Measurements from ENCODE around the gene BAIAP2L1.
A peak's percentile ranks its signal among the peaks of the same experiment; 100 is the strongest.

BAIAP2L1 gene

DNA sequence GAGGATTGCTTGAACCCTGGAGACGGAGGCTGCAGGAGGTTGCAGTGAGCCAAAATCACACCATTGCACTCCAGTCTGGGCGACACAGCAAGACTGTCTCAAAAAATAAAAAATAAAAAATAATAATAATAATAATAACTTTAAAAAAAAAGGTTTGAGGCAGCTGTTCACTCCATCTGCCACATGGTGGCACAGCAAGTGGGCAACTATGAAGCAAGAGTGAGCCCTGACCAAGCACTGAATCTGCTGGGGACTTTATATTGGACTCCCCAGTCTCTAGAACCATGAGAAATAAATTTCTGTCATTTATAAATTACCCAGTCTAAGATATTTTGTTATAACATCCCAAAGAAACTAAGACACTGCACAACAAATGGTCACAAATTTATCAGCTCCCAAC is 134.1 kb downstream of the BAIAP2L1 start:
- Histone ChIP-seq H3K9me3 (ENCODE audit: control insufficient read depth, low read length) (no peaks in the 10 kb centered on the region), H2AK5ac (ENCODE audit: low read length, severe bottlenecking) (no peak overlapping the region), H2BK12ac (ENCODE audit: low read length in 2 of 2) (no peak overlapping the region), H3K4me2 (ENCODE audit: low read length, poor library complexity, severe bottlenecking) (no peak overlapping the region), H3K14ac (ENCODE audit: low read length in 2 of 2) (no peak overlapping the region), H2AFZ (ENCODE audit: low read depth, low read length) (no peak overlapping the region), H3K9ac (ENCODE audit: low read length) (no peak overlapping the region), H2BK15ac (ENCODE audit: low read depth, poor library complexity, severe bottlenecking) (no peak overlapping the region), H2BK120ac (ENCODE audit: low read depth, low read length) (no peak overlapping the region), H3K4me3 (ENCODE audit: insufficient read depth in 1 of 2, low read depth in 1 of 2, low read length in 2 of 2) (no peak overlapping the region), H3K27me3 (ENCODE audit: control insufficient read depth in 1 of 2, insufficient read depth in 1 of 2, low read length in 2 of 2) (no peaks in the 10 kb centered on the region), H4K8ac (ENCODE audit: low read length) (no peak overlapping the region), H3K18ac (ENCODE audit: low read depth in 1 of 2, low read length in 2 of 2) (no peak overlapping the region), H3K27ac (ENCODE audit: low read length, poor library complexity, severe bottlenecking) (peak overlapping the region; percentile 19), H3K79me1 (replicated peaks; ENCODE audit: low read length, poor library complexity, severe bottlenecking) (peaks cover 8% of the 10 kb centered on the region), H3K4ac (ENCODE audit: low read depth in 1 of 2, low read length in 2 of 2) (no peak overlapping the region), H3K36me3 (ENCODE audit: control insufficient read depth in 1 of 2, insufficient read depth in 2 of 2, low read depth in 1 of 2, low read length in 2 of 2) (peaks cover under 1 to 3% of the 10 kb centered on the region in 2 experiments), H3K23ac (ENCODE audit: low read length in 2 of 2) (no peak overlapping the region), H3K4me1 (ENCODE audit: control insufficient read depth, insufficient read depth, low read depth, low read length) (peaks cover 3% of the 10 kb centered on the region), H4K91ac (ENCODE audit: low read length) (no peak overlapping the region), H2BK5ac (ENCODE audit: low read depth, low read length, poor library complexity, severe bottlenecking) (no peak overlapping the region)
- DNase-seq, result peak; percentile 39
- WGBS, result no CpG with 5 or more reads among the region's 2 CpGs

GRCh38 chr7:98265841-98266271 is 135.0 kb downstream of the BAIAP2L1 start:
- DNase-seq, result peak; percentile 72
- Histone ChIP-seq H2BK15ac (ENCODE audit: low read depth, poor library complexity, severe bottlenecking) (no peak overlapping the region), H3K23ac (ENCODE audit: low read length in 2 of 2) (no peak overlapping the region), H3K9ac (ENCODE audit: low read length) (no peak overlapping the region), H3K4me3 (ENCODE audit: insufficient read depth in 1 of 2, low read depth in 1 of 2, low read length in 2 of 2) (no peak overlapping the region), H3K27ac (ENCODE audit: low read length, poor library complexity, severe bottlenecking) (peak overlapping the region; percentile 67), H3K36me3 (ENCODE audit: control insufficient read depth in 1 of 2, insufficient read depth in 2 of 2, low read depth in 1 of 2, low read length in 2 of 2) (peaks cover 7 to 10% of the 10 kb centered on the region in 2 experiments), H2BK12ac (ENCODE audit: low read length in 2 of 2) (peak overlapping the region in 1 of 2 experiments; percentile 14), H2BK120ac (ENCODE audit: low read depth, low read length) (no peak overlapping the region), H2AFZ (ENCODE audit: low read depth, low read length) (no peak overlapping the region), H2BK5ac (ENCODE audit: low read depth, low read length, poor library complexity, severe bottlenecking) (no peak overlapping the region), H3K14ac (ENCODE audit: low read length in 2 of 2) (no peak overlapping the region), H3K4me2 (ENCODE audit: low read length, poor library complexity, severe bottlenecking) (no peak overlapping the region), H4K8ac (ENCODE audit: low read length) (no peak overlapping the region), H3K27me3 (ENCODE audit: control insufficient read depth in 1 of 2, insufficient read depth in 1 of 2, low read length in 2 of 2) (no peaks in the 10 kb centered on the region), H3K79me1 (replicated peaks; ENCODE audit: low read length, poor library complexity, severe bottlenecking) (peaks cover 12% of the 10 kb centered on the region), H3K18ac (ENCODE audit: low read depth in 1 of 2, low read length in 2 of 2) (no peak overlapping the region), H3K4ac (ENCODE audit: low read depth in 1 of 2, low read length in 2 of 2) (no peak overlapping the region), H3K4me1 (ENCODE audit: control insufficient read depth, insufficient read depth, low read depth, low read length) (peaks cover 3% of the 10 kb centered on the region), H3K9me3 (ENCODE audit: control insufficient read depth, low read length) (no peaks in the 10 kb centered on the region), H4K91ac (ENCODE audit: low read length) (no peak overlapping the region), H2AK5ac (ENCODE audit: low read length, severe bottlenecking) (no peak overlapping the region)
- WGBS, result 7% methylated on average over 5 of the region's 5 CpGs

- Histone ChIP-seq H2BK120ac (ENCODE audit: low read depth, low read length) (no peak overlapping the region), H3K4me1 (ENCODE audit: control insufficient read depth, insufficient read depth, low read depth, low read length) (peaks cover 9% of the 10 kb centered on the region), H3K27me3 (ENCODE audit: control insufficient read depth in 1 of 2, insufficient read depth in 1 of 2, low read length in 2 of 2) (no peaks in the 10 kb centered on the region), H3K36me3 (ENCODE audit: control insufficient read depth in 1 of 2, insufficient read depth in 2 of 2, low read depth in 1 of 2, low read length in 2 of 2) (peaks cover 17 to 33% of the 10 kb centered on the region in 2 experiments), H3K4ac (ENCODE audit: low read depth in 1 of 2, low read length in 2 of 2) (no peak overlapping the region), H3K4me2 (ENCODE audit: low read length, poor library complexity, severe bottlenecking) (no peak overlapping the region), H2BK5ac (ENCODE audit: low read depth, low read length, poor library complexity, severe bottlenecking) (no peak overlapping the region), H3K18ac (ENCODE audit: low read depth in 1 of 2, low read length in 2 of 2) (no peak overlapping the region), H4K8ac (ENCODE audit: low read length) (no peak overlapping the region), H2BK15ac (ENCODE audit: low read depth, poor library complexity, severe bottlenecking) (no peak overlapping the region), H3K9ac (ENCODE audit: low read length) (no peak overlapping the region), H2AFZ (ENCODE audit: low read depth, low read length) (no peak overlapping the region), H3K14ac (ENCODE audit: low read length in 2 of 2) (no peak overlapping the region), H3K4me3 (ENCODE audit: insufficient read depth in 1 of 2, low read depth in 1 of 2, low read length in 2 of 2) (no peak overlapping the region), H4K91ac (ENCODE audit: low read length) (no peak overlapping the region), H3K79me1 (replicated peaks; ENCODE audit: low read length, poor library complexity, severe bottlenecking) (peaks cover 32% of the 10 kb centered on the region), H2BK12ac (ENCODE audit: low read length in 2 of 2) (no peak overlapping the region), H3K9me3 (ENCODE audit: control insufficient read depth, low read length) (no peaks in the 10 kb centered on the region), H3K23ac (ENCODE audit: low read length in 2 of 2) (no peak overlapping the region), H2AK5ac (ENCODE audit: low read length, severe bottlenecking) (no peak overlapping the region), H3K27ac (ENCODE audit: low read length, poor library complexity, severe bottlenecking) (no peak overlapping the region)
- no peak for DNase-seq
- WGBS, result 80% methylated on average over 5 of the region's 6 CpGs
These were observed 143.2 kb downstream of the BAIAP2L1 start for GRCh38 chr7:98257701-98258100.

DNA sequence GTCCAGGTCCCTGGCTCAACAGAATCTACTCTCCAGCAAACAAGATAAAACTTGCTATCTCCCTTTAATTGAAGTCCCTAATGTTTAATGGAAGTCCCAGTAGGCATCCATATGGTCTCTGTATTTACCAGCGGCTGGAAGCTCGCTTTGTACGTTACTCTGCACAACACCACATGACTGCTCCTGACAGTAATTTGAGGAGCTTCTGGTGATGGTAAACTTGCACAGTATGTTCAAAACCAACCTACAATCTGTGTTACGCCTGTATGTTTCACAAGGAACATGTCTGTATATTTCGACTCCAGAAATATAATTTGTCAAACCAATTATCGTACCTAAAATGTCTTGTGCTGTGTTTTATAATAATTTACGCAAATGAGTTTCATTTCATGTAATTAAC is 144.5 kb downstream of the BAIAP2L1 start:
- no peak overlapping the region for H3K14ac ChIP-seq (ENCODE audit: low read length in 2 of 2)
- no peak overlapping the region for H2AK5ac ChIP-seq (ENCODE audit: low read length, severe bottlenecking)
- no peak overlapping the region for H3K9ac ChIP-seq (ENCODE audit: low read length)
- H3K4me2 ChIP-seq (ENCODE audit: low read length, poor library complexity, severe bottlenecking), result no peak overlapping the region
- no peaks in the 10 kb centered on the region for H3K9me3 ChIP-seq (ENCODE audit: control insufficient read depth, low read length)
- no peak overlapping the region for H4K91ac ChIP-seq (ENCODE audit: low read length)
- no peak overlapping the region for H2BK15ac ChIP-seq (ENCODE audit: low read depth, poor library complexity, severe bottlenecking)
- H2BK120ac ChIP-seq (ENCODE audit: low read depth, low read length), result no peak overlapping the region
- H3K4ac ChIP-seq (ENCODE audit: low read depth in 1 of 2, low read length in 2 of 2), result no peak overlapping the region
- no peak overlapping the region for H2AFZ ChIP-seq (ENCODE audit: low read depth, low read length)
- H3K4me1 ChIP-seq (ENCODE audit: control insufficient read depth, insufficient read depth, low read depth, low read length), result peaks cover 12% of the 10 kb centered on the region
- no peak overlapping the region for H3K23ac ChIP-seq (ENCODE audit: low read length in 2 of 2)
- no peak for DNase-seq
- no peak overlapping the region for H2BK12ac ChIP-seq (ENCODE audit: low read length in 2 of 2)
- H3K18ac ChIP-seq (ENCODE audit: low read depth in 1 of 2, low read length in 2 of 2), result no peak overlapping the region
- no peak overlapping the region for H3K4me3 ChIP-seq (ENCODE audit: insufficient read depth in 1 of 2, low read depth in 1 of 2, low read length in 2 of 2)
- H3K27ac ChIP-seq (ENCODE audit: low read length, poor library complexity, severe bottlenecking), result no peak overlapping the region
- H2BK5ac ChIP-seq (ENCODE audit: low read depth, low read length, poor library complexity, severe bottlenecking), result no peak overlapping the region
- peaks cover 14 to 29% of the 10 kb centered on the region in 2 experiments for H3K36me3 ChIP-seq (ENCODE audit: control insufficient read depth in 1 of 2, insufficient read depth in 2 of 2, low read depth in 1 of 2, low read length in 2 of 2)
- peaks cover 36% of the 10 kb centered on the region for H3K79me1 ChIP-seq (replicated peaks; ENCODE audit: low read length, poor library complexity, severe bottlenecking)
- H4K8ac ChIP-seq (ENCODE audit: low read length), result no peak overlapping the region
- H3K27me3 ChIP-seq (ENCODE audit: control insufficient read depth in 1 of 2, insufficient read depth in 1 of 2, low read length in 2 of 2), result no peaks in the 10 kb centered on the region
- 94% methylated on average over 4 of the region's 7 CpGs for WGBS
